ENCODE measurements around the gene LITAF. TPM values are rescaled to one million over a fixed set of nuclear protein-coding genes. Genes with fewer than 3 reads are reported as not detected.

The LITAF gene
- total RNA-seq, 1 donor from 2014 or later: 28.9 TPM

DNA sequence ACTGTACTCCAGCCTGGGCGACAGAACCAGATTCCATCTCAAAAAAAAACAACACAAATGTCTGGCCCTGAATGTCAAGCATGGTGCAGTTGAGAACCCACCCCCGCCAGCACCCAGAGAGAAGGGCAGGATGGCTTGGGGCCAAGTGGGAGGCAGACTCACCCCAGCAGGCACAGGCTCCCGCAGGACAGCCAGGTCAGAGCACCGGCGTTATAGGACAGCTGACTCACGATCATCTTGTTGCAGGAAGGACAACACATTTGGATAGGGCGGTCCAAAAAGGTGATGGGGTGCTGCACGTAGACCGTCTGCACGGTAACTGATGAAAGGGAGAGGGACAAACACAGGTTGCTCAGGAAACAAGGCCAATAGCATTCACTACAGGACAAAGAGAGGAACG lies 33.3 kb downstream of the LITAF start:
- DNase-seq (ENCODE audit: low spot score): no peak

GRCh38 chr16:11552440-11552839 lies 34.3 kb downstream of the LITAF start:
- DNase-seq (ENCODE audit: low spot score): peak; percentile 60

- DNase-seq (ENCODE audit: low spot score): no peak
Measured at GRCh38 chr16:11551842-11552241, 34.9 kb downstream of the LITAF start.

DNA sequence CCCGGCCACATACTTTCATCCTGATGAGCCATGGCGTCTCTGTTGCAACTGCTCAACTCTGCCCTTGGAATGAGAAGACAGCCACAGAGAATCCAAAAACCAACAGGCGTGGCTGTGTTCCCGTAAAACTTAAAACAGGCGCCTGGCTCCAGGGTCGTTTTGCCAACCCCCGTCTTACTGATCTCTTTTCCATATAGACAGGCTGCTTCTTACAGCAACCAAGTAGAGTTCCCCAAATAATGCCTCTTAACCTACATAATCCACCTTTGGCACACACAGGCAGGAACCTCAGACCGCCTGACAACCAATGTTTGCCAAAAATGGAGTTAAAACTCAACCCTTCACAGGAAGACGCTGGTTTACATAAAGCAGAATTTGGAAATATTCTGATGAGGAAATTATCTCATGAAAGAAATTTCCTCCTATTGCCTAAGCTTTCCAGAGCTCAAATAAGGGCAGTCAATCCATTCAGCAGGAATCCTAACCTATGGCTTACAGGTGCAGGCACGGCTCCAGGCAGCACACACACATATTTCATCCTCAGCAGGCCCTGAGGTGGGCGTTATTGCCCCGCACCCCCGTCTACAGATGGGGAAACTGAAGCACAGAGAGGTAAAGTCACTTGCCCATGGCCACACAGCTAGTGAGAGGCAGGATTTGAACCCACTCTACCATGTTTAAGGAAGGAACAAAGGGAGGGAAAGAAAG lies 35.8 kb downstream of the LITAF start:
- DNase-seq (ENCODE audit: low spot score): peak; percentile 87

DNA sequence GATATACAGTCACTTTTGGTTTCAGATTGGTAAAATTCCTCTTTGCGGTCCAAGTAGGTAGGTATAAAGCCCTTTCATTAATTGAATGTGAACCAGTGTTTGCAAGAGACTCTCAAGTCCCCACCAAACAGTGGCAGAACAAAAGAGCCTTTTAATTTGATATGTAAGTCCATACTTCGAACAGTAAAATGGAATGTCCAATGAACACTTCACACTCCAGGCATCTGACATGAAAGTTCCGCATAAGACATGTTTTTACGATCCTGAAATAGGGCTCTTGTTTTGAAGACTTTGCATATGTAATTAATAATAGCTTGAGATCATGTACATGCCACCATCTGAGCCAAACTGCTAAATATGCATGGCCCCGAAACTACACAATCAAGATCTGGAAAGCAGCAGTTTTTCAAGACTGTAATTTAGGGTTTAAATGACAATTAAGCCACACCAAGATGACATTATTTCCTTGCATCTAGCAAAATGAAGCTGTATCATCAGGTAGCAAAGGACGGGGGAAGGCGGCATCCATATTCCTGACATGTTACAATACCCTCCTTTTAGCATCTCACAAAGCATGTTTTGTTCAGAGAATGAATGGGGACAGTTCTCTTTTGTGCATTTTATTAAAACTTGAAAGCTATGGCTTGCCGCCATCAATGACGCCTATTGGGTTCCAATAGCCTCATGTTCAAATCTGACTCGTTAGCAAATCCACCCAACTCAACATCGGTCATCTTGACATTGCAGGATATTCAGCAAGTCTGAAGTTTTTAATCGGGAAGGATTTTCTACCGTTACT lies 39.4 kb downstream of the LITAF start:
- no peak for DNase-seq (ENCODE audit: low spot score)

DNA sequence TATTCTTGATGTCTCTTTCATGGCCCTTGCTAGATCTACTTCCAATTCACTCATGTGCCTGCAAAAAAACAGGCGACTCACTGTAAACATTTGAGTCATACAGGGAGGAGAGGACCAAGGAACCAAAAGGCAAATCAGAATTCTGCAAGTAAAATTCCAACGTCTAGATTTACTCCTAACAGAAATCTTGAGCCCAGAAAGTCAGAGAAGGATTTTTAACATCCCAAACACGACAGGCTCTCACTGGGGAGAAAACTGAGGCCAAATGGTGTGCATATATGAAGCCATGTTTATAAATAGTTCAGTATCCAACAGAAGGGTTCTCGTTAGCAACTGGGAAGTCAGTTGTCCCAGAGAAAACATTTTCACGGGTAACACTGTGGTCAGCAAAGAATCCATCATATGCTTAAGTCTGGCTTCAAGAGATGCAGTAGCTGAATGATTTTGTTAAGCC lies 40.1 kb downstream of the LITAF start:
- DNase-seq (ENCODE audit: low spot score): no peak

DNA sequence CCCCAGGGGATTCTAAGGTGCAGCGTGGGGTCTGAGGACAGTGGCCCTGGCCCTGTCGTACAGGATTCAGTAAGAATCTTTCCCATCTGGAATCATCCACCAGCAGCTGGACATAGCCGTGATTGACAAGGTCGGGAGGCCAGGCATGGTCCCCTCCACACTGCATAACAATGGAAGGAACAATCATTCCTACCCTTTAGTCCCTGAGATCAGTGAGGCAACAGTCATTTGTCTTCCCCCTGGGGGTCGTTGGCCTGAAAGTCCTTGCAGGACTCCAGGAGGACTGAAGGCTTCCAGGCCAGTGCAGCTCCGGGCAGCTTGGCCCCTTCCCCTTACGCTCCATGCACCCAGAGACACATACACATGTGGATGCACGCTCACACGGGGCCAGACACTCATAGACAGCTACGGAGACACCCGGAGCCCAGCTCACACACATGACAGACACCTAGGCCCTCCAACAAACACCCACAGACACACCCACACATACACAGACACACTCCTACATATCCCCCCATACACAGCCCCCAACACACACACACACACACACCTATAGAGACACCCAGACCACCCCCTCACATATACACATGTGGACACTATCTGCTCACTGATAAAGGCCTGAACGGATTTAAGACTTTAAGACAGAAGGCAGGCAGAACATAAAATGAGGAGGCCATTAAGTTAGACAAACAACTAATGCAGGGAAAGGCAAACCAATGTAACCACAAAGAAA lies 42.9 kb downstream of the LITAF start:
- DNase-seq (ENCODE audit: low spot score): no peak

GRCh38 chr16:11542069-11542744 lies 44.5 kb downstream of the LITAF start:
- DNase-seq (ENCODE audit: low spot score): peak; percentile 70

DNA sequence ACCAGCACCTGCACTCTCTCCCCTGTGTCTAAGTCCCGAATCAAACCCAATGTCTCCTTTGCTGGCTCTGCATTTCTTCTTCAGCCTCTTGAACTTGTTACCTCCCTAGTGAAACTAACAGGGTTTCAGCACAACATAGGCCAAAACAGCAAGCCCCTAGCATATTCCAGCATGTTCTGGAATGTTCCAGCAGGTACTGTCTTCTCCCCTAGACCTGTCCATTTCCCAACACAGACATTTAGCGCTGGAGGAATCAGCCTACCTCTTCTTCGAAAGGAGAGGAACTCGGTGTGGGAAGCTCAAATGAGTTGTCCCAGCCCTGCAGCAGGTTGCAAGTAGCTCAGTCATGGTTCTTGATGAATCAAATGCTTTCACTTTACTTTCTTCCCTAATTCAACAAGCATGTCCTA lies 47.1 kb downstream of the LITAF start:
- DNase-seq (ENCODE audit: low spot score): no peak

GRCh38 chr16:11538880-11539279 lies 47.8 kb downstream of the LITAF start:
- DNase-seq (ENCODE audit: low spot score): no peak

- no peak for DNase-seq (ENCODE audit: low spot score)
Measured at GRCh38 chr16:11536104-11536866, 50.4 kb downstream of the LITAF start.

- DNase-seq (ENCODE audit: low spot score): no peak
Measured at GRCh38 chr16:11535494-11535893, 51.2 kb downstream of the LITAF start.

DNA sequence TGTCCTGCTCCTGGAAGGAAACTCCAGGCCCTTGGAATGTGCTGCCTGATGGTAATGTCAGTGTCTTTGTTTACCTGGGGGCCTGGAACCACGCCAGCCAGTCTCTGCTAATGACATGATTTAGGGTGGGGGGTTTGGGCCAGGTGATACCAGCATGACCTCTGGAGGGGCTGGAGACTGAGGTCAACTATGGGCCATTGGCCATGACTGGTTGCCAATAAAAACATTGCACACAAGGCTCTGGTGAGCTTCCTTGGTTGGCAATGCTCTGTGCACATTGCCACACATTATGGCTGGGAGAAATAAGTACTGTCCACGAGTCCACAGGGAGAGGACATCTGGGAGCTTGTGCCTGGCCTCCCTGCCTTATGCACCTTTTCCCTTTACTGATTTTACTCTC lies 52.5 kb downstream of the LITAF start:
- DNase-seq (ENCODE audit: low spot score): no peak

- DNase-seq (ENCODE audit: low spot score): no peak
Measured at GRCh38 chr16:11533588-11533987, 53.1 kb downstream of the LITAF start.

DNA sequence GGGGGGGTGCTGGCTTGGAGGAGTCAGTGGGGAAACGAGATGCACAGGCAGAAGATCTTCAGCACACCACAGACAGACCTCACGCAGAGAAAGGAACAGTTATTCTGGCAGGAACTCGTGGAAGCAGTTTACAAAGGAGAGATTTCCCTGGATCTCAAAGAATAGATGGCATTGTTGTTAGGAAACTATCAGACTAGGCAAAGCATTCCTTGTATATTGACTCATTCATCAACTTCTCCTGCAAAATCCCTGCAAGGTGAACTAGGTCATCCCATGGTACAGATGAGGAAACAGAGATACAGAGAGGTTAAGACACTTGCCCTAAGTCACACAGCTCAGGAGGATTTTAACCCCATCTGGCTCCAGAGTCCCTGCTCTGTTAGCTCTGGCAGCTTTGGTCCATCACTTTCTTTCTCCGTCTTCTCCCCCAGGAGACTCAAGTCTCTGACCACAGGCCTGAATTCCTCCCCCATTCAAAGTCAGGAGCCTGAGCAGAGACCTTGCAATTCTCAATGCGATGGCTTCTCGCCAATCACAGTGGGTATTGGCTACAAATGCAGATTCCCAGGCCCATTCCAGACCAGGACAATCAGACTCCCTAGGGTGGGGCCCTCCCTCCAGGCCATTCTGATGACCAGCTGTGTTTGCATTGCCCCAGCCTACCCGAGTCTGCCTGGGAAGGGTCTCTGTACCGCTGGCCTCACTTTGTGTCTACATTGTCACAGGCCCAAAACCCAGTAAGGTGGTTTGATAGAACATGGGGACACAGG lies 56.4 kb downstream of the LITAF start:
- no peak for DNase-seq (ENCODE audit: low spot score)

DNA sequence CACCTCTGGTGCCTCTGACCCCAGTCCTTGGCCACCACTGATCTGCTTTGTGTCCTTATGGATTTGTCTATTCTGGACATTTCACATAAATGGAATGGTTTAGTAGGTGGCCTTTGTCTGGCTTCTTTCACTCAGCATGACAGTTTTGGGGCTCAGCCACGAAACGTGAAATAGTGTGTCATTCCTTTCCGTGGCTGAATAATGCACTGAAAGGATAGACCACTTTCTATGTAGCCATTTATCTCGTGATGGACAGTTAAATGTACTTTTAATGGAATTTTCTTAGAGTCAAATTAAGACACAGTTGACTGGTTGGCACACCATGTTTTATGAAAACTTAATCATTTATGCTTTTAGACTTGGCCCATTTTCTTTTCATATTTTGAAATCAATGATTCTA lies 57.4 kb downstream of the LITAF start:
- no peak for DNase-seq (ENCODE audit: low spot score)

DNA sequence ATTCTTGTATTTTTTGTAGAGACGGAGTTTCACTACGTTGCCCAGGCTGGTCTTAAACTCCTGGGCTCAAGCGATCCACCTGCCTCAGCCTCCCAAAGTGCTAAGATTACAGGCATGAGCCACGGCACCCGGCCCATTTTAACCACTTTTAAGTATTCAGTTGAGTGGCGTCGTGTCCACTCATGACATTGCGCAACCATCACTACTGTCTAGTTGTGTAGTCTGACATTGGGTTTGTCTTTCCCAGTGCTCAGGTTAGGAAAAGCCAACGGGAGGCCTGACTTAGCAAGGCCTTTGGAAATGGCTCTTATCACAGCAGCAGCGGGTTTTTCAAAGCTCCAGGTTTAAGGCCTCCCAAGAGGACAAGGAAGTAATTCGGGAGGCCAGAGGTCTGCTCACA lies 58.7 kb downstream of the LITAF start:
- no peak for DNase-seq (ENCODE audit: low spot score)

GRCh38 chr16:11526655-11527350 lies 59.9 kb downstream of the LITAF start:
- DNase-seq (ENCODE audit: low spot score): no peak

DNA sequence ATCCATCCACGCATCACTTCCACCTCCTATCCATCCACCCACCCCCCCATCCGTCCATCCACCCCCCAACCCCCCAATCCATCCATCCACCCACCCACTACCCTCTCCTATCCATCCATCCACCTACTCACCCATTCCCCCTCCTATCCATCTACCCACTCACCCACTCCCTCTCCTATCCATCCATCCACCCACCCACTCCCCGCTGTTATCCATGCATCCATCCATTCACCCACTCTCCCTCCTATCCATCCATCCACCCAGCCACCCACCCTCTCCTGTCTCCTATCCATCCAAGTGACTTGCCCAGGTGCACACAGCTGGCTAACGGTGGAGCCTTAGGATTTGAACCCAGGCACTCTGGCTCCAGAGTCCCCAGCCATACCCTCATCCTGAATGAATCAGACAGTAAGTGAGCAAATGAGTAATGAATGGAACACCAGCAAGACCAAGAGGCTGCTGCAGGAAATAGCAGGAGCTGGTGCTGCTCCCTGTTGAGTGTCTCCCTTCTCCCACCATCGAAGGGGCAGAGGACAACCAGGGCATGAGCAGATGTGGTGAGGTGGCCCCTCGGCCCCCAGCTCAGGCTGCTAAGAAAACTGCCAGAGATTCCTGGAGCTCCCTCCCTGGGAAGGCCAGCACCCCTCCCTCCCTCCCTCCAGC lies 62.5 kb downstream of the LITAF start:
- DNase-seq (ENCODE audit: low spot score): no peak

Measured in umbilical cord (tissue), 2 donors.